Activated CD8-positive, alpha-beta memory T cell treated with anti-CD3 and anti-CD28 coated beads for 48 hours (primary cell): ENCODE data around the gene CHPF.
A peak's percentile ranks its signal among the peaks of the same experiment; 100 is the strongest.

ENCODE experiments used
- DNase-seq, 3 experiments: peaks; one replicate each; pipeline ENCODE4 v3.0.0-alpha.2; 2020; ENCODE audit warnings: low read depth in 2 of 3, low spot score in 2 of 3

CHPF gene

GRCh38 chr2:219498280-219499057, 45.1 kb downstream of the CHPF start, which contains the start of gene GMPPA:
Gene GMPPA, plus strand, starts transcription at chr2:219498891. Its CDS starts 1,085 bp downstream, at chr2:219499976.
- DNase-seq: peak; percentile 73 to 77 (median 77)

GRCh38 chr2:219497495-219498279, 45.9 kb downstream of the CHPF start:
- no peak for DNase-seq

- no peak for DNase-seq
Observed at GRCh38 chr2:219496825-219497494, 46.6 kb downstream of the CHPF start.

DNA sequence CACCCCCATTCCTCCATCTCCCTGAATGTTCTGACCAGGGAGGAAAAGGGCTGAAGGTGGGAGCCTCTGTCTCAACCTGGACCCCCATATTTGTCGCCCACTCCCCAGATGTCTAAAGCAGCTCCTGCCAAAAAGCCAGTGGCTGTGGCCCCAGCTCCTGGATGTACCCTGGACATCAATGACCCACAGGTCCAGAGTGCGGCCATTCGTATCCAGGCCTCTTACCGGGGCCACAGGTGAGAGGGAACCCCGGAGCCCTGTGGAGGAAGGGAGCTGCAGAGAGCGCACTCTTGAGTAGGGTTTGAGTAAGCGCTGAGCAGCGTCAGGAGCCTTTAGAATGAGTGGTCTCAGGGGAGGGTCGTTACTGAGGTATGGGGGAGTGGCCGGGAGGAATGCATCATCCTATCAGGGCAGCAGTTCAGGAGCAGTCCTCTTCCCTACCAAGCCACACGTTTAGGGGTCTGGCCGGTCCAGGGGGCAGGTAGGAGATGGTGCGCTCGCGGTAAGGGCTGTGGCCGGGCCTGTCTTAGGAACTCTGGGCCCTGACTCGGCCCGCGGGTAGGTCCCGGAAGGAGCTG, 47.3 kb downstream of the CHPF start:
- DNase-seq: no peak

DNA sequence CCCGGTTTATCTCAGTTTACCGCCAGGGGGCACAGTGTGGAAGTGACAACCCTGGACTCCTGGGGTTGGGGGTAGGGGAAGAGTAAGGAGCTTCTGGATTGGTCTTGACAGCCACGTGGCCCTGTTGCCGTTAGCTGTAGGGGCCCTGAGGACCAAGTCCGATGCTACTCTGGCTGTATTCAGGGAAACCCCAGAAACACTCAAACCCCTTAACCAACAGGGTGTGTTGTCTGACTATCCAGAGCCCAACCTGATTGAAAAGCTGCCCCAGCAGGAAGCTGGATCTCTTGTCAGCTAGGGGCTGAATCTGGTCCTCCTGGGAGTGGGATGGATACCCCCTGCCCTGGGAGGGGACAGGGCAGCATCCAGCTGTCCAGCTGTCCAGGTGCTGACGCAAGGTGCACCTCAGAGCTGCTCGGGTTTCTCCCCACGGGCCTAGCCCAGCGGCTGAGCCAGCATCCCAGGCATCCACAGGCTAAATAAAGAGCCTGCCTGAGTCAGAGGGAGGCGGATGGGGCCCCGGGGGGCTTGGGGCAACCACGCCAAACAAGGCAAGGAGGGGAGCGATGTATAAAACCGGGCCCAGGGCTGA, 48.0 kb downstream of the CHPF start:
- peak in 1 of 3 experiments; percentile 36 for DNase-seq

GRCh38 chr2:219494952-219495530, 48.6 kb downstream of the CHPF start:
- DNase-seq: no peak

GRCh38 chr2:219493086-219493485, 50.5 kb downstream of the CHPF start:
- DNase-seq: no peak

DNA sequence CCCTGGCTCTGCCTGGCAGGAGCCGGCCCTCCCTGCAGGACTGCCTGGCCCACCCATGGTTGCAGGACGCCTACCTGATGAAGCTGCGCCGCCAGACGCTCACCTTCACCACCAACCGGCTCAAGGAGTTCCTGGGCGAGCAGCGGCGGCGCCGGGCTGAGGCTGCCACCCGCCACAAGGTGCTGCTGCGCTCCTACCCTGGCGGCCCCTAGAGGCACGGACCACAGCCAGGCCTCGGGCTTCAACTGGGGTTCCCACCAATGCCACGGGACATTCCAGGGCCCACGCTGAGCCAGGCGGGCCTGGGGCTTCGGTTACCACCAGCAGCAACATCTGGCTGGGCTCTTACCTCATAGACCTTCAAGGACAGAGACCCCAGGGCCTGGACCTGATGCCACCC, 51.0 kb downstream of the CHPF start:
- no peak for DNase-seq

DNA sequence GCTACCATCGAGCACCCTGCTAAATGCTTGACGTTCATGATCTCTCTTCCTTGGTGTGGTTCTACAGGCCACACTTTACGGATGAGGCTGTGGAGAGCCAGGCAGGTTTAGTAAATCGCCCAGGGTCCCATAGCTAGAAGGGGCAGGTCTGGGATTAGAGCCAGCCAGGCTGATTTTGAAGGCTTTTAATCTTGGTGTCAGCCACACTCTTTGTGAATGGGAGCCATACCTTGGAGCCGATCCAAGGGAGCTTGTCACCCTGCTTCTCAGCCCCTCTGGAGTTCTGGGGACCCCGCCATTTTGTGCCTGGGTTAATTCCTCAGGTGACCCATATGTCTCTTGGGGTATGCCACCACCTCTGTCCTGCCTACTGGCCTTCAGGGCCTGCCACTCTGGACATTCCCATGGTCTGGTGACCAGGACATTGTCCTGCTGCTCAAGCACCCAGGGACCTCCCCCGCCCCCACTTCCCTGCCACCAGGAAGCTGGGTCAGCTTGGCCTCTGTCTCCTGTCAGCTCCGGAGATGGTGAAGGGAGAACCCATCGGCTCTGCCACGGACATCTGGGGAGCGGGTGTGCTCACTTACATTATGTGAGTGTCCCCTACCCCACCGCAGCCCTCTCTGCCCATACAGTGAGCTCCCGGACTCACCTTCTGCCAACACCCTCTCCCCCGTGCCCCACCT, 52.2 kb downstream of the CHPF start:
- no peak for DNase-seq

DNA sequence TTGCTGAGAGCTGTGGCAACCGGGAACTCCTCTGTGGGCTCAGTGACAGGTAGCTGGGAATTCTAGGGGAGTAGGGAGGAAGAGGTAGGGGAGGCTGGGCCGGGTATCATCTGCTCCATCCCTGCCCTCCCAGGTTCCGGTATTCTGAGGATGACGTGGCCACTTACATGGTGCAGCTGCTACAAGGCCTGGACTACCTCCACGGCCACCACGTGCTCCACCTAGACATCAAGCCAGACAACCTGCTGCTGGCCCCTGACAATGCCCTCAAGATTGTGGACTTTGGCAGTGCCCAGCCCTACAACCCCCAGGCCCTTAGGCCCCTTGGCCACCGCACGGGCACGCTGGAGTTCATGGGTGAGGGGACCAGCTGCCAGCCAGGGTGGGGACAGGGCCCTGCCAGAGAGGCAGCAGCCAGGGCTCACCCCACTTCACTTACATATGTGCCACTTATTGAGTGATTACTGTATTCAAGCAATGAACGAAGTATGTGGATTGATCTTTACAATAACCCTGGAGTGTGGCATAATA, 52.9 kb downstream of the CHPF start:
- no peak for DNase-seq

GRCh38 chr2:219490186-219490585, 53.4 kb downstream of the CHPF start:
- DNase-seq: no peak

DNA sequence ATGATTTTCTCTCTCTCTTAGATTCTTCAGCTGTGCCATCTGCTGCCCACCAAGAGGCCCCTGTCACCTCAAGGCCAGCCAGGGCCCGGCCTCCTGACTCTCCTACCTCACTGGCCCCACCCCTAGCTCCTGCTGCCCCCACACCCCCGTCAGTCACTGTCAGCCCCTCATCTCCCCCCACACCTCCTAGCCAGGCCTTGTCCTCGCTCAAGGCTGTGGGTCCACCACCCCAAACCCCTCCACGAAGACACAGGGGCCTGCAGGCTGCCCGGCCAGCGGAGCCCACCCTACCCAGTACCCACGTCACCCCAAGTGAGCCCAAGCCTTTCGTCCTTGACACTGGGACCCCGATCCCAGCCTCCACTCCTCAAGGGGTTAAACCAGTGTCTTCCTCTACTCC, 54.3 kb downstream of the CHPF start:
- DNase-seq: no peak
